ENCODE data around the gene INAFM1.

- TF ChIP-seq JUN (CRISPR knock-in tag; IDR thresholded peaks at IDR 0.05) = no peak
- TF ChIP-seq CTCF (IDR thresholded peaks at IDR 0.05) = no peak
- TF ChIP-seq JAZF1 (CRISPR knock-in tag; IDR thresholded peaks at IDR 0.05) = no peak
- no peak for TF ChIP-seq NFYB (CRISPR knock-in tag; conservative IDR thresholded peaks at IDR 0.05; ENCODE audit: low read depth)
- no peak for TF ChIP-seq MAX (CRISPR knock-in tag; IDR thresholded peaks at IDR 0.05)
- TF ChIP-seq ATF1 (CRISPR knock-in tag; IDR thresholded peaks at IDR 0.05) = no peak
- TF ChIP-seq CREB1 (CRISPR knock-in tag; IDR thresholded peaks at IDR 0.05) = no peak
- no peak for TF ChIP-seq ZNF416 (CRISPR knock-in tag; IDR thresholded peaks at IDR 0.05)
- no peak for TF ChIP-seq E2F4 (CRISPR knock-in tag; IDR thresholded peaks at IDR 0.05; ENCODE audit: borderline replicate concordance, low read depth)
- TF ChIP-seq ZNF121 (CRISPR knock-in tag; IDR thresholded peaks at IDR 0.05) = no peak
- TF ChIP-seq USF1 (CRISPR knock-in tag; IDR thresholded peaks at IDR 0.05) = no peak
These were observed 21.2 kb upstream of the INAFM1 start for GRCh38 chr19:47253467-47253881.

Data from WTC11 (cell line).